ENCODE results near the gene CAMK2N1. TPM values are rescaled to one million over a fixed set of nuclear protein-coding genes. Genes with fewer than 3 reads are reported as not detected.

Gene CAMK2N1
- total and polyA plus RNA-seq, 2 of the 13 experiments (the other 11 are each of a cell fraction or from before 2014, with no cell fraction given) = 38.0 to 38.6 TPM

DNA sequence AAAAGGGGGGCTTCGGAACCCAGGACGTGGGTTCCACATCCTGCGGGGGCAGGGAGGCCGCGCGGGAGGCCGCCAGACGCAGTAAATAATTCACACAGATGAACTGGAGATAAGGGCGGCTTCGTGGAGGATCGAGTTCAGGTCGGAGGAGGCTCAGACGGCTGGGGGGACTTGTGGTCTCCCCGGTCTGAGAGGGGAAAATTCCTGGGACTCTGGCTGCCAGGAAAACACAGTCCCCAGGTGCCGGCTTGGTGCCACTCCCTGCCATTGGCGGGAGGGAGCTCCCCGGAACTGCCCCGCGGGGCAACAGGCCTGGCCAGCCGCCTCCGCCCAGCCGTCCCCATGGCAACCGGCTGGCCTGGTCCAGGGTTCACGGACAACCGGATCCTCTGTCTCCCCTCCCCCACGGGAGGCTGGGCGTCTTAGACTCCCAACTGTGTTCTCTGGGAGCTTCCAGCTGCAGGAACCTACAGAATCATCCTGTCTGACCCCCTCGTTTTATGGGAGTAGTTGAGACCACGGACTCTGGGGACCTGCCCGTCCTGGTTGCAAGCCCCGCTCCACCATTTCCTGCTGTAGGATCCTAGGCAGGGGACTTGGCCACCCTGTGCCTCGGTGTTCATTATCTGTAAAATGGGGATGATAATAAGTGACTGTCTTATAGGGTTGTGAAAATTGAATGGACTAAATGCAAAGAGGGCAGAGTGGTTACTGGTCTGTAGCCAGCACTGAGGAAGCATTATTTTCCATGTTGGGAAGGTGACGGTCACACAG, 9.6 kb downstream of the CAMK2N1 start (continued):
- TF ChIP-seq, protein P1, sequence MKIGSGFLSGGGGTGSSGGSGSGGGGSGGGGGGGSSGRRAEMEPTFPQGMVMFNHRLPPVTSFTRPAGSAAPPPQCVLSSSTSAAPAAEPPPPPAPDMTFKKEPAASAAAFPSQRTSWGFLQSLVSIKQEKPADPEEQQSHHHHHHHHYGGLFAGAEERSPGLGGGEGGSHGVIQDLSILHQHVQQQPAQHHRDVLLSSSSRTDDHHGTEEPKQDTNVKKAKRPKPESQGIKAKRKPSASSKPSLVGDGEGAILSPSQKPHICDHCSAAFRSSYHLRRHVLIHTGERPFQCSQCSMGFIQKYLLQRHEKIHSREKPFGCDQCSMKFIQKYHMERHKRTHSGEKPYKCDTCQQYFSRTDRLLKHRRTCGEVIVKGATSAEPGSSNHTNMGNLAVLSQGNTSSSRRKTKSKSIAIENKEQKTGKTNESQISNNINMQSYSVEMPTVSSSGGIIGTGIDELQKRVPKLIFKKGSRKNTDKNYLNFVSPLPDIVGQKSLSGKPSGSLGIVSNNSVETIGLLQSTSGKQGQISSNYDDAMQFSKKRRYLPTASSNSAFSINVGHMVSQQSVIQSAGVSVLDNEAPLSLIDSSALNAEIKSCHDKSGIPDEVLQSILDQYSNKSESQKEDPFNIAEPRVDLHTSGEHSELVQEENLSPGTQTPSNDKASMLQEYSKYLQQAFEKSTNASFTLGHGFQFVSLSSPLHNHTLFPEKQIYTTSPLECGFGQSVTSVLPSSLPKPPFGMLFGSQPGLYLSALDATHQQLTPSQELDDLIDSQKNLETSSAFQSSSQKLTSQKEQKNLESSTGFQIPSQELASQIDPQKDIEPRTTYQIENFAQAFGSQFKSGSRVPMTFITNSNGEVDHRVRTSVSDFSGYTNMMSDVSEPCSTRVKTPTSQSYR (CRISPR knock-in tag; IDR thresholded peaks at IDR 0.05; ENCODE audit: borderline replicate concordance) = peak; percentile 100
- TF ChIP-seq HNF4G (IDR thresholded peaks at IDR 0.05; ENCODE audit: borderline replicate concordance, low read depth, low read length) (peak; percentile 95; the same call in 1 of the 2 replicates), HNF4G (CRISPR knock-in tag; IDR thresholded peaks at IDR 0.05; ENCODE audit: borderline replicate concordance, low read depth) (peak; percentile 77; the same call in 1 of the 2 replicates), FOXK2 (IDR thresholded peaks at IDR 0.05) (no peak), TBL1XR1 (IDR thresholded peaks at IDR 0.05; ENCODE audit: borderline replicate concordance, low read length, partially characterized antibody) (peak; percentile 56), PHF21A (CRISPR knock-in tag; IDR thresholded peaks at IDR 0.05) (peak; percentile 78), ZFX (CRISPR knock-in tag; IDR thresholded peaks at IDR 0.05; ENCODE audit: low read depth) (peak; percentile 71), ZNF598 (CRISPR knock-in tag; IDR thresholded peaks at IDR 0.05; ENCODE audit: borderline replicate concordance) (peak; percentile 21; the same call in 1 of the 2 replicates), ASH2L (IDR thresholded peaks at IDR 0.05; ENCODE audit: insufficient read length, low read depth, low read length) (peak; percentile 95), ZNF296 (CRISPR knock-in tag; conservative IDR thresholded peaks at IDR 0.05) (no peak), TSC22D2 (CRISPR knock-in tag; IDR thresholded peaks at IDR 0.05; ENCODE audit: borderline replicate concordance) (no peak), STAG1 (CRISPR knock-in tag; IDR thresholded peaks at IDR 0.05) (peak; percentile 14; the same call in 1 of the 2 replicates), ZFP37 (CRISPR knock-in tag; IDR thresholded peaks at IDR 0.05; ENCODE audit: borderline replicate concordance) (0 out of 2 replicates have a peak, but pooled peaks have one; percentile 36)
- TF ChIP-seq, protein P2, sequence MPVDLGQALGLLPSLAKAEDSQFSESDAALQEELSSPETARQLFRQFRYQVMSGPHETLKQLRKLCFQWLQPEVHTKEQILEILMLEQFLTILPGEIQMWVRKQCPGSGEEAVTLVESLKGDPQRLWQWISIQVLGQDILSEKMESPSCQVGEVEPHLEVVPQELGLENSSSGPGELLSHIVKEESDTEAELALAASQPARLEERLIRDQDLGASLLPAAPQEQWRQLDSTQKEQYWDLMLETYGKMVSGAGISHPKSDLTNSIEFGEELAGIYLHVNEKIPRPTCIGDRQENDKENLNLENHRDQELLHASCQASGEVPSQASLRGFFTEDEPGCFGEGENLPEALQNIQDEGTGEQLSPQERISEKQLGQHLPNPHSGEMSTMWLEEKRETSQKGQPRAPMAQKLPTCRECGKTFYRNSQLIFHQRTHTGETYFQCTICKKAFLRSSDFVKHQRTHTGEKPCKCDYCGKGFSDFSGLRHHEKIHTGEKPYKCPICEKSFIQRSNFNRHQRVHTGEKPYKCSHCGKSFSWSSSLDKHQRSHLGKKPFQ (CRISPR knock-in tag; IDR thresholded peaks at IDR 0.05; ENCODE audit: insufficient replicate concordance) = peak; percentile 15
- TF ChIP-seq, protein P3, sequence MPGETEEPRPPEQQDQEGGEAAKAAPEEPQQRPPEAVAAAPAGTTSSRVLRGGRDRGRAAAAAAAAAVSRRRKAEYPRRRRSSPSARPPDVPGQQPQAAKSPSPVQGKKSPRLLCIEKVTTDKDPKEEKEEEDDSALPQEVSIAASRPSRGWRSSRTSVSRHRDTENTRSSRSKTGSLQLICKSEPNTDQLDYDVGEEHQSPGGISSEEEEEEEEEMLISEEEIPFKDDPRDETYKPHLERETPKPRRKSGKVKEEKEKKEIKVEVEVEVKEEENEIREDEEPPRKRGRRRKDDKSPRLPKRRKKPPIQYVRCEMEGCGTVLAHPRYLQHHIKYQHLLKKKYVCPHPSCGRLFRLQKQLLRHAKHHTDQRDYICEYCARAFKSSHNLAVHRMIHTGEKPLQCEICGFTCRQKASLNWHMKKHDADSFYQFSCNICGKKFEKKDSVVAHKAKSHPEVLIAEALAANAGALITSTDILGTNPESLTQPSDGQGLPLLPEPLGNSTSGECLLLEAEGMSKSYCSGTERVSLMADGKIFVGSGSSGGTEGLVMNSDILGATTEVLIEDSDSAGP (CRISPR knock-in tag; IDR thresholded peaks at IDR 0.05; ENCODE audit: borderline replicate concordance) = peak; percentile 63; the same call in 1 of the 2 replicates
- TF ChIP-seq, protein P4, sequence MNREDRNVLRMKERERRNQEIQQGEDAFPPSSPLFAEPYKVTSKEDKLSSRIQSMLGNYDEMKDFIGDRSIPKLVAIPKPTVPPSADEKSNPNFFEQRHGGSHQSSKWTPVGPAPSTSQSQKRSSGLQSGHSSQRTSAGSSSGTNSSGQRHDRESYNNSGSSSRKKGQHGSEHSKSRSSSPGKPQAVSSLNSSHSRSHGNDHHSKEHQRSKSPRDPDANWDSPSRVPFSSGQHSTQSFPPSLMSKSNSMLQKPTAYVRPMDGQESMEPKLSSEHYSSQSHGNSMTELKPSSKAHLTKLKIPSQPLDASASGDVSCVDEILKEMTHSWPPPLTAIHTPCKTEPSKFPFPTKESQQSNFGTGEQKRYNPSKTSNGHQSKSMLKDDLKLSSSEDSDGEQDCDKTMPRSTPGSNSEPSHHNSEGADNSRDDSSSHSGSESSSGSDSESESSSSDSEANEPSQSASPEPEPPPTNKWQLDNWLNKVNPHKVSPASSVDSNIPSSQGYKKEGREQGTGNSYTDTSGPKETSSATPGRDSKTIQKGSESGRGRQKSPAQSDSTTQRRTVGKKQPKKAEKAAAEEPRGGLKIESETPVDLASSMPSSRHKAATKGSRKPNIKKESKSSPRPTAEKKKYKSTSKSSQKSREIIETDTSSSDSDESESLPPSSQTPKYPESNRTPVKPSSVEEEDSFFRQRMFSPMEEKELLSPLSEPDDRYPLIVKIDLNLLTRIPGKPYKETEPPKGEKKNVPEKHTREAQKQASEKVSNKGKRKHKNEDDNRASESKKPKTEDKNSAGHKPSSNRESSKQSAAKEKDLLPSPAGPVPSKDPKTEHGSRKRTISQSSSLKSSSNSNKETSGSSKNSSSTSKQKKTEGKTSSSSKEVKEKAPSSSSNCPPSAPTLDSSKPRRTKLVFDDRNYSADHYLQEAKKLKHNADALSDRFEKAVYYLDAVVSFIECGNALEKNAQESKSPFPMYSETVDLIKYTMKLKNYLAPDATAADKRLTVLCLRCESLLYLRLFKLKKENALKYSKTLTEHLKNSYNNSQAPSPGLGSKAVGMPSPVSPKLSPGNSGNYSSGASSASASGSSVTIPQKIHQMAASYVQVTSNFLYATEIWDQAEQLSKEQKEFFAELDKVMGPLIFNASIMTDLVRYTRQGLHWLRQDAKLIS (CRISPR knock-in tag; IDR thresholded peaks at IDR 0.05) = no peak
